ENCODE results near the gene ABHD12. TPM values are rescaled to one million over a fixed set of nuclear protein-coding genes. Genes with fewer than 3 reads are reported as not detected.

ABHD12 gene
- total RNA-seq, 1 experiment from 2014 or later, result 60.1 TPM

GRCh38 chr20:25318471-25319240, 72.0 kb downstream of the ABHD12 start:
- H3K27me3 ChIP-seq (ENCODE audit: insufficient read depth, low read depth), result no peaks in the 10 kb centered on the region
- H2AFZ ChIP-seq, result no peak overlapping the region
- H3K79me2 ChIP-seq (ENCODE audit: low read depth), result no peaks in the 10 kb centered on the region
- intact Hi-C loops (cut with micrococcal nuclease; ENCODE audit: unreplicated experiment), result no loop called here
- no peak overlapping the region for H3K27ac ChIP-seq
- no peak overlapping the region for H3K4me3 ChIP-seq
- no peaks in the 10 kb centered on the region for H3K9me3 ChIP-seq (ENCODE audit: insufficient read depth, low read depth)
- no peak for DNase-seq
- H3K36me3 ChIP-seq (ENCODE audit: low read depth), result no peaks in the 10 kb centered on the region
- no peaks in the 10 kb centered on the region for H3K9me2 ChIP-seq (ENCODE audit: insufficient read depth)
- H3F3A ChIP-seq (ENCODE audit: insufficient read depth, low read depth), result no peaks in the 10 kb centered on the region; the same call in 1 of the 2 replicates
- no peak for TF ChIP-seq EZH2 (IDR thresholded peaks at IDR 0.05; ENCODE audit: low read depth)
- TF ChIP-seq CTCF (conservative IDR thresholded peaks at IDR 0.05), result no peak
- H4K20me1 ChIP-seq (ENCODE audit: insufficient read depth), result no peaks in the 10 kb centered on the region
- no peak overlapping the region for H3K4me2 ChIP-seq
- peaks cover 13% of the 10 kb centered on the region for H3K4me1 ChIP-seq (replicated peaks; ENCODE audit: insufficient read depth)
- no TSS peak for BruUV-seq (replicated peaks)
- CTCF ChIA-PET, result no interaction called here
- POLR2A ChIA-PET (ENCODE audit: unreplicated experiment), result no interaction called here

GRCh38 chr20:25317351-25318075, 73.1 kb downstream of the ABHD12 start:
- H3K79me2 ChIP-seq (ENCODE audit: low read depth), result no peaks in the 10 kb centered on the region
- H3K4me1 ChIP-seq (replicated peaks; ENCODE audit: insufficient read depth), result peaks cover 13% of the 10 kb centered on the region
- no peaks in the 10 kb centered on the region for H3K27me3 ChIP-seq (ENCODE audit: insufficient read depth, low read depth)
- no peaks in the 10 kb centered on the region for H3K9me2 ChIP-seq (ENCODE audit: insufficient read depth)
- no peak for DNase-seq
- no peaks in the 10 kb centered on the region; the same call in 1 of the 2 replicates for H3F3A ChIP-seq (ENCODE audit: insufficient read depth, low read depth)
- no peak overlapping the region for H3K4me3 ChIP-seq
- H4K20me1 ChIP-seq (ENCODE audit: insufficient read depth), result no peaks in the 10 kb centered on the region
- no TSS peak for BruUV-seq (replicated peaks)
- H3K27ac ChIP-seq, result no peak overlapping the region
- no peaks in the 10 kb centered on the region for H3K36me3 ChIP-seq (ENCODE audit: low read depth)
- intact Hi-C loops (cut with micrococcal nuclease; ENCODE audit: unreplicated experiment), result no loop called here
- no peak overlapping the region for H3K4me2 ChIP-seq
- no peaks in the 10 kb centered on the region for H3K9me3 ChIP-seq (ENCODE audit: insufficient read depth, low read depth)
- ChIA-PET POLR2A (ENCODE audit: unreplicated experiment) (no interaction called here), CTCF (no interaction called here)
- no peak overlapping the region for H2AFZ ChIP-seq
- TF ChIP-seq EZH2 (IDR thresholded peaks at IDR 0.05; ENCODE audit: low read depth) (no peak), CTCF (conservative IDR thresholded peaks at IDR 0.05) (no peak)

GRCh38 chr20:25316506-25317190, 74.0 kb downstream of the ABHD12 start:
- BruUV-seq (replicated peaks), result no TSS peak
- Histone ChIP-seq H3K9me2 (ENCODE audit: insufficient read depth) (no peaks in the 10 kb centered on the region), H4K20me1 (ENCODE audit: insufficient read depth) (no peaks in the 10 kb centered on the region), H3K27ac (no peak overlapping the region), H3K4me1 (replicated peaks; ENCODE audit: insufficient read depth) (peaks cover 16% of the 10 kb centered on the region), H3K4me3 (no peak overlapping the region), H3K27me3 (ENCODE audit: insufficient read depth, low read depth) (no peaks in the 10 kb centered on the region), H3K9me3 (ENCODE audit: insufficient read depth, low read depth) (no peaks in the 10 kb centered on the region), H3K79me2 (ENCODE audit: low read depth) (no peaks in the 10 kb centered on the region), H3K36me3 (ENCODE audit: low read depth) (no peaks in the 10 kb centered on the region), H2AFZ (no peak overlapping the region), H3K4me2 (no peak overlapping the region), H3F3A (ENCODE audit: insufficient read depth, low read depth) (no peaks in the 10 kb centered on the region; the same call in 1 of the 2 replicates)
- ChIA-PET POLR2A (ENCODE audit: unreplicated experiment) (no interaction called here), CTCF (no interaction called here)
- intact Hi-C loops (cut with micrococcal nuclease; ENCODE audit: unreplicated experiment), result no loop called here
- DNase-seq, result no peak
- TF ChIP-seq EZH2 (IDR thresholded peaks at IDR 0.05; ENCODE audit: low read depth) (no peak), CTCF (conservative IDR thresholded peaks at IDR 0.05) (no peak)

All from PC-9 (cell line).